GM19328 (cell line): Measurements from ENCODE around the gene EPN3.
A peak's percentile ranks its signal among the peaks of the same experiment; 100 is the strongest.

Experiments used
- ATAC-seq: cut with Tn5 transposase; IDR thresholded peaks from one replicate; pipeline ENCODE4 v1.9.1; 2021; ENCODE audit warnings: mild to moderate bottlenecking, moderate library complexity; ENCODE audit not compliant: unreplicated experiment

The EPN3 gene

GRCh38 chr17:50508573-50509460 lies 23.7 kb upstream of the EPN3 start:
- no peak for ATAC-seq

GRCh38 chr17:50511058-50511457 lies 21.5 kb upstream of the EPN3 start:
- ATAC-seq, result peak; percentile 53

GRCh38 chr17:50513495-50513894 lies 19.0 kb upstream of the EPN3 start:
- ATAC-seq, result no peak

GRCh38 chr17:50514388-50514787 lies 18.1 kb upstream of the EPN3 start:
- ATAC-seq, result no peak

GRCh38 chr17:50514936-50515702 lies 17.4 kb upstream of the EPN3 start:
- no peak for ATAC-seq

- no peak for ATAC-seq
These were observed 15.5 kb upstream of the EPN3 start for GRCh38 chr17:50517011-50517410.

- no peak for ATAC-seq
These were observed 14.8 kb upstream of the EPN3 start for GRCh38 chr17:50517504-50518383.

DNA sequence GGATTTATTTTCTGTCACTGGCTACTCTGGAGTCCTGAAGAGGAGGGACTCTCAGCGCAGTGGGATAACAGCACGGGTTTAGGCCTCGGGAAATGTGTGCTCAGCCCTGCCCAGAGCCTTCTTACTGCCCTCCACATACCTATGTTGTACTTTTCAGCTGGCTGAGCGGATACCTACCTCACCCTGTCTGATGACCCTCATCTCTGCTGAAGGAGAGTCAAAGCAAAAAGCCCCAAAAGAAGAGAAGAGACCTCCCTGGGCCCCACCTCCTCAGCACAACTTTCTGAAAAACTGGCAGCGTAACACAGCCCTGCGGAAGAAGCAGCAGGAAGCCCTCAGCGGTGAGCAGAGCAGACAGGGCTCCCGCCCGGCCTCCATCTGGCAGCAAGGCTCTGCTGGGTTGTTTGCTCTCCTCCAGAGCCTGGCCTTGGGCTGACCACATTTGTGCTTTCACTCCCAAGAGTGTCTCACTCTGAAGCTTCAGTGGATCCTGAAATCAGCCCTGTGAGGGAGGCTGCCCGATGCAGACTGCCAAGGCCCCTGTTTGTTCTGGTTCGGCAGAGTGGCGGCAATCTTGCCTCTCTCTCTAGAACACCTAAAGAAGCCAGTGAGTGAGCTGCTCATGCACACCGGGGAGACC lies 14.0 kb upstream of the EPN3 start:
- no peak for ATAC-seq

- no peak for ATAC-seq
These were observed 13.2 kb upstream of the EPN3 start for GRCh38 chr17:50519141-50519834.

- ATAC-seq, result no peak
These were observed 12.1 kb upstream of the EPN3 start for GRCh38 chr17:50520483-50520882.

- no peak for ATAC-seq
These were observed 11.0 kb upstream of the EPN3 start for GRCh38 chr17:50521514-50521913.

DNA sequence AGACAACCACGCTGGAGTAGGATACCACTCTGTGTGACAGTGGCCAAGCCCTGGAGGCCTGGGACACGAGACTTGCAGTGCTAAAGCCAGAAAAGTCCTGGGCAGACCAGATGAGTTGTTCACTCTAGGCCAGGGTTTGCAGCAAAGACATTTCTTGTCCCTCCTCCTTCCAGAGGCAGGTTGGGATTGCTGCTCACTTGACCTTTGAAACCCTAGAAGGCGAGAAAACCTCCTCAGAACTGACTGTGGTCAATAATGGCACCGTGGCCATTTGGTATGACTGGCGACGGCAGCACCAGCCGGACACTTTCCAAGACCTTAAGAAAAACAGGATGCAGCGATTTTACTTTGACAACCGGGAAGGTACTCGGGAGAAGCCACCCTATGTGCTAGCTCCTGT lies 9.8 kb upstream of the EPN3 start:
- ATAC-seq, result no peak

- ATAC-seq, result no peak
These were observed 9.3 kb upstream of the EPN3 start for GRCh38 chr17:50523208-50523607.

DNA sequence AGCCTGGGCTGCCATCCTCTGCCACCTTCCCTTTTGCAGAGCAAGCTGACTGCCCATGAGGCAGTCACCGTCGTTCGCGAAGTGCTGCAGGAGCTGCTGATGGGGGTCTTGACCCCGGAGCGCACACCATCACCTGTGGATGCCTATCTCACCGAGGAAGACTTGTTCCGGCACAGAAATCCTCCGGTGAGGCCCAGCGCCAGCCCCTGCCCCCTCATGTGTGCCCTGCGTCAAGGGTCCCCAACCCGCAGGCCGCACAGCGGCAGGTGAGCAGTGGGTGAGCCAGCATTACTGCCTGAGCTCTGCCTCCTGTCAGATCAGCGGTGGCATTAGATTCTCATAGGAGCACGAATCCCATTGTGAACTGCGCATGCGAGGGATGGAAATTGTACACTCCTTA lies 7.7 kb upstream of the EPN3 start:
- no peak for ATAC-seq

DNA sequence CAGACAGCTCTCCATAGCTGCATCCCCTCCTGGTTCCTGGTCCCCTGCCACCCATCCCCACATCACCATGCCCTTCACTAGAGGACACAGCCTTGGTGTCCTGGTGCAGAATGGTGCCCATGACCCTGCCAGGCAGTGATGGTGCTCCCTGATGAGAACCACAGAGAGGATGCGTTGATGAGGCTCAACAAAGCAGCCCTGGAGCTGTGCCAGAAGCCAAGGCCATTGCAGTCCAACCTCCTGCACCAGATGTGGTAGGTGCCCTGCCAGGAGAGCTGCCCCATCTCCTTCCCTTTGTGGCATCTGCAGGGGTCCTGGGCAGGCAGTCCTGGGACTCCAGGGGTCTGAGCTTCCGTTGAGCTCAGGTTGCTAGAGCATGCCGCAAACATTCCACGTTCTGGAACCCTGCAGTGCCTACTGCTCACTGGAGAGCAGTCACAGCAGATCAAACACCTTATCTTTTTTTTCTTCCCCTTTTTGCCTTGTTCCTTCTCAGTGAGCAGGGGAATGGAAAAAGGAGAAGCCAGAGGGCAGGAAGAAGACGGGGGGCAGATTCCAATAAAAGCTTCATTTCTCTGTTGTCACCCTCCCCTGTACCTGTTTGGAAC lies 5.3 kb upstream of the EPN3 start:
- ATAC-seq, result no peak

DNA sequence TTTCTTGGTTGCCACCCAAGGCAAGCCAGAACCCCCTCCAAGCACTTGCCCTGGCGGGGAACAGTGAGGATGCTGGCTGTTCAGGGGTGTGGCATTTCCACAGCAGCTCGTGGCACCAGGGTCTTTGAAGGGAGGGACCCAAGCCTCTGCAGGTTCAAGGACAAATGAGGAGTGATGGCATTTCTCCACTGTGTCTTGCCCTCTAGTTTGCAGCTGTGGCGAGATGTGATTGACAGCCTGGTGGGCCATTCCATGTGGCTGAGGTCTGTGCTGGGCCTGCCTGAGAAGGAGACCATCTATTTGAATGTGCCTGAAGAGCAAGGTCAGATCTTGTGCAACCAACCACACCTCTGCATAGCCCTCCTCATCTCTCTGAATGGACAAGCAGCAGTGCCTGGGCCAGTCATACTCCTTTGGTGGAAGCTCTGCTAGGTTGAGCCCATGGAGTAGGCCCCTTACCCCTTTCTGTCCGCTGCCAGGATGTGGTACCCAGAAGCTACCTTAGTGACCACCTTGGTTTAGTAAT lies 4.5 kb upstream of the EPN3 start:
- no peak for ATAC-seq

GRCh38 chr17:50529849-50530248 lies 2.7 kb upstream of the EPN3 start:
- ATAC-seq, result no peak

GRCh38 chr17:50531428-50532025 lies 1.0 kb upstream of the EPN3 start:
- ATAC-seq, result no peak

DNA sequence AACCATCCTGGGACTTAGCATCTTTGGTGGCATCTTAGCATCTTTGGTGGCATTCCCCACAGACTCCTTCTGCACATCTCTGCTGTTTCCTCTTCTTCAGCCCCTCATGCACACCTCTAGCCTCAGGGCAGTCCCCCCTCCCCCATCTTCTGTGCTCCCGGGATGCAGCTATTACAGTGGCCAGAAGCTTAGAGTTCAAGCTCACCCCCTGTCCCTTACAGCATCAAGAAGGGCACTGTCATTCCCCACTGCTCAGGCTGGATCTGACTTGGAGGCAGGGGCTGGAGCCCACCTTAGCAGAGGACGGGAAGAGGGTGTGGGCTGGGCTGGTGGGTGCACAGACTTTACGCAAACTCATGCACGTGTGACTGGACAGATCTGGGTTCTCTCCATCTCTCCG lies 650 bp downstream of the EPN3 start:
- ATAC-seq, result no peak
